Naive B cell (primary cell): ENCODE measurements around the gene SNTG2. TPM values are rescaled to one million over a fixed set of nuclear protein-coding genes. Genes with fewer than 3 reads are reported as not detected.

ENCODE experiments used
- ATAC-seq, 2 donors: fragments of 150-1000 bp; cut with Tn5 transposase; 2 replicates each; pipeline ENCODE4 v1.10.0; 2021; ENCODE audit warnings: low read depth in 2 of 2, mild to moderate bottlenecking in 2 of 2, moderate library complexity in 2 of 2
- DNase-seq: peaks from one replicate; pipeline ENCODE4 v3.0.0; 2022
- H3K27ac Mint-ChIP-seq, 6 donors: one replicate each; pipeline ENCODE4 v1.8.0; 2020 to 2022; ENCODE audit warnings: mild to moderate bottlenecking in 6 of 6, mixed read lengths in 6 of 6, moderate library complexity in 5 of 6, inconsistent platforms in 2 of 6
- H3K27me3 Mint-ChIP-seq, 3 donors: one replicate each; pipeline ENCODE4 v1.8.0; 2021 to 2022; ENCODE audit warnings: mixed read lengths in 3 of 3, mild to moderate bottlenecking in 1 of 3
- H3K36me3 Mint-ChIP-seq, 2 donors: one replicate each; pipeline ENCODE4 v1.8.0; 2020 to 2022; ENCODE audit warnings: mixed read lengths in 2 of 2, inconsistent platforms in 1 of 2, mild to moderate bottlenecking in 1 of 2
- H3K4me1 Mint-ChIP-seq, 3 donors: one replicate each; pipeline ENCODE4 v1.8.0; 2020 to 2022; ENCODE audit warnings: mixed read lengths in 3 of 3, inconsistent platforms in 1 of 3, mild to moderate bottlenecking in 1 of 3, moderate library complexity in 1 of 3
- H3K4me3 Mint-ChIP-seq, 8 donors: one replicate each; pipeline ENCODE4 v1.8.0; 2020 to 2022; ENCODE audit warnings: mild to moderate bottlenecking in 8 of 8, mixed read lengths in 8 of 8, moderate library complexity in 8 of 8, inconsistent platforms in 2 of 8
- H3K9me3 Mint-ChIP-seq, 7 donors: one replicate each; pipeline ENCODE4 v1.8.0; 2020 to 2022; ENCODE audit warnings: mixed read lengths in 7 of 7, mild to moderate bottlenecking in 5 of 7, inconsistent platforms in 2 of 7, moderate library complexity in 1 of 7
- polyA plus RNA-seq, 6 donors: library from polyadenylated mRNA; unstranded; fragments of 300-500 nt; fragmentation: Illumina TruSeq; gene quantifications; one replicate each; pipeline ENCODE4 v1.2.3, GENCODE V29; 2021; ENCODE audit warnings: low read depth in 6 of 6

Gene SNTG2
- polyA plus RNA-seq, 6 donors from 2014 or later: 1.8 to 9.2 (median 4.1) TPM

DNA sequence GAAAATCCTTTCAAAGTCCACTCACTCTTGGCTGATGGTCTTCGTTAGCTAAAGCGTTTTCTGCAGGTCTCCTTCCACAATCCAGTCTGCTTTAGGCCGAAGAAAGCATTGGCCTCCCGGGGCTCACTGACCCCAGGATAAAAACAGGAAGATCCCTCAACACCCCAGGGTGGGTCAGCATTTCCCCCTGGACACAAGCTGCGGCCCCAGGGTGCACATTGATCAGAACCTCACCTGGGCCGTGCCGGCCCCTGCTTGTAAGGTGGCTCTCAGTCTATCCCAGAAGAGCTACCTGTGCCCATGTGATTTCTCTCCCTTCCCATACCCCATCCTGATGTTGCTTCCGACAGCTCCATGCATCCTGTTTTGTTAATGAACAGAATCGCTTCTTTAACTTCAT is 349.6 kb downstream of the SNTG2 start:
- Mint-ChIP-seq H3K9me3 (no peaks in the 10 kb centered on the region), H3K36me3 (no peaks in the 10 kb centered on the region), H3K4me1 (peaks cover 14 to 31% (median 23%) of the 10 kb centered on the region in 3 donors), H3K4me3 (no peak overlapping the region), H3K27ac (peak overlapping the region in 1 of 6 donors; percentile 8), H3K27me3 (peaks cover 0 to 12% (median 8%) of the 10 kb centered on the region in 3 donors)
- no peak for DNase-seq
- ATAC-seq: no peak

DNA sequence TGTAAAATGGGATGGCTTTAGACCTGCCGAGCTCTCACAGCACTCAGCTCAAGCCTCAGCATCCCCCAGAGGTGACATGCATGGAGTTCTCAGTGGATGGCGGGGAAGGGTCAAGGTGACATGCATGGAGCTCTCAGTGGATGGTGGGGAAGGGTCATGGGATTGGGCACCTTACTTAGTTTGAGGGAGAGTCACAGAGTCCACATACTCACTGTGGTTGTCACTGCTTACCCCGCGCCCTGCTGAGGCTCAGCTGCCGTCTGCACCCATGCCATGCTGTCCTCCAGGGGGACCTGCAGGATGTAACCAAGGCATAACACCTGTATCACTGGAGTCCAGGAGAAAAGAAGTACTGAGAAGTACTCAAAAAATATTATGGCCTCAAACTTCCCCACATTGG is 350.4 kb downstream of the SNTG2 start:
- Mint-ChIP-seq H3K27me3 (peaks cover 0 to 12% (median 8%) of the 10 kb centered on the region in 3 donors), H3K27ac (no peak overlapping the region), H3K4me3 (peak overlapping the region in 1 of 8 donors; percentile 16), H3K36me3 (no peaks in the 10 kb centered on the region), H3K4me1 (peaks cover 14 to 39% (median 25%) of the 10 kb centered on the region in 3 donors), H3K9me3 (no peaks in the 10 kb centered on the region)
- DNase-seq (no peak), ATAC-seq (no peak)

GRCh38 chr2:1305342-1306013 is 354.8 kb downstream of the SNTG2 start:
- Mint-ChIP-seq H3K36me3 (no peaks in the 10 kb centered on the region), H3K4me3 (no peak overlapping the region), H3K27me3 (peaks cover 0 to 10% (median 3%) of the 10 kb centered on the region in 3 donors), H3K27ac (no peak overlapping the region), H3K4me1 (peaks cover 26 to 53% (median 39%) of the 10 kb centered on the region in 3 donors), H3K9me3 (peaks cover 0 to 3% (median 0%) of the 10 kb centered on the region in 7 donors)
- ATAC-seq (no peak), DNase-seq (no peak)

DNA sequence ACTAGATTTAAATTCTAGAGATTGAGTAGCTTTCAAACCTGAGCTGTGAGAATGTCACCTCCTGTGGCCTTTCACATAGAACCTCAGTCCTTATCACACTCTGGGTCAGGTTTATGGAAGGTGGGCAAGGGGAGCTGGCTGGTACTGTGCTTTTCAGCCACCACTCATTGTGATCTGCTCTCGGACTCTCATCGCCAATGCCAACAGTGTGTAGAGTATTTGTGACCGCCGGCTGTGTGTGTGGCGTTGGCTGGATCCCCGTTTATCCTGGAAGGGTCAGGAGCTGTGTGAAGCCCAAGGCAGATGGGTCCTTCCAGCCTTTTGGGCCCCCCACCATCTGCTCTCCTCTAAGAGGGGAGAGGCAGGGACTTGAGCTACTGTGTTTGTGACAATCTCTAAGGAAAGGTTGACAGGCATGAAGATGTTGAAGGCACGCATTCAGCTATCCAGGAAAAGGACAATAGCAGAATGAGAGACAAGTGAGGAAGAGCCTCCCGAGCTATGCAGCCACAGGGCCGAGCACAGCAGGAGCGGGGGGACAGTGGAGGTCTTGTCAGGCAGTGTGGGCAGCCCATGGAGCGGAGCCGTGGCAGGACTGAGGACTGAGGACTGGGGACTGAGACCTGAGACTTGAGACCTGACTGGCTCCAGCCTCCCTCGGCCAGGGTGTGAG is 355.5 kb downstream of the SNTG2 start:
- DNase-seq: no peak
- Mint-ChIP-seq H3K9me3 (peaks cover 0 to 3% (median 0%) of the 10 kb centered on the region in 7 donors), H3K27me3 (peaks cover 0 to 10% (median 3%) of the 10 kb centered on the region in 3 donors), H3K4me3 (no peak overlapping the region), H3K4me1 (peaks cover 26 to 53% (median 39%) of the 10 kb centered on the region in 3 donors), H3K36me3 (no peaks in the 10 kb centered on the region), H3K27ac (peak overlapping the region in 3 of 6 donors; percentile 44 to 91 (median 87))
- no peak for ATAC-seq

- peaks cover 0 to 3% (median 0%) of the 10 kb centered on the region in 7 donors for H3K9me3 Mint-ChIP-seq
- peaks cover 0 to 10% (median 3%) of the 10 kb centered on the region in 3 donors for H3K27me3 Mint-ChIP-seq
- peak overlapping the region in 5 of 6 donors; percentile 1 to 91 (median 84) for H3K27ac Mint-ChIP-seq
- H3K36me3 Mint-ChIP-seq: no peaks in the 10 kb centered on the region
- H3K4me3 Mint-ChIP-seq: no peak overlapping the region
- H3K4me1 Mint-ChIP-seq: peaks cover 26 to 48% (median 39%) of the 10 kb centered on the region in 3 donors
- ATAC-seq: no peak
- DNase-seq: no peak
Observed at GRCh38 chr2:1306687-1307516, 356.3 kb downstream of the SNTG2 start.

DNA sequence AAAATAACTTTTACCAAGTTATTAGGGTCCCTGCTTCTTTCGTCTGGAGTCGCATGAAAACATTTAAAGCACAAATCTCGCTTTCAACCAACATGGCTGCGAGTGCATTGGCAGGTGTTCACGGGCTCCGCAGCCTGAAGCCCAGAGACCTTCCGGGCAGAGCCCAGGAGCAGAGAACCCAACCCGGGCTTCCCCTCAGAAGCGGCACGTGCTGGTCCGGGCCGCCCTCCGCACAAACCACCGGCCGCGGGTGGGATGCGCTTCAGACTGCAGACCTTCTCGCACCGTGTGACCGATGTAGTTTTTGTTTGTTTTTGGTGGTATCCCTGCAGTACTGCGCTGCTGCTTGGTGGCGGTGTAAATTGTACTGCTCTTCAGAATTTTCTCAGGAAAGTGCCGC is 357.0 kb downstream of the SNTG2 start:
- no peak overlapping the region for H3K4me3 Mint-ChIP-seq
- peaks cover 24 to 40% (median 36%) of the 10 kb centered on the region in 3 donors for H3K4me1 Mint-ChIP-seq
- DNase-seq (no peak), ATAC-seq (no peak)
- no peaks in the 10 kb centered on the region for H3K36me3 Mint-ChIP-seq
- peaks cover 0 to 3% (median 0%) of the 10 kb centered on the region in 7 donors for H3K9me3 Mint-ChIP-seq
- H3K27me3 Mint-ChIP-seq: peaks cover 3 to 10% (median 5%) of the 10 kb centered on the region in 3 donors
- no peak overlapping the region for H3K27ac Mint-ChIP-seq

GRCh38 chr2:1308678-1309077 is 358.0 kb downstream of the SNTG2 start:
- Mint-ChIP-seq H3K9me3 (peaks cover 0 to 3% (median 0%) of the 10 kb centered on the region in 7 donors), H3K36me3 (no peaks in the 10 kb centered on the region), H3K27me3 (peaks cover 3 to 10% (median 5%) of the 10 kb centered on the region in 3 donors), H3K27ac (peak overlapping the region in 2 of 6 donors; percentile 33 to 52), H3K4me1 (peaks cover 15 to 30% (median 28%) of the 10 kb centered on the region in 3 donors), H3K4me3 (no peak overlapping the region)
- ATAC-seq: no peak
- DNase-seq: no peak

DNA sequence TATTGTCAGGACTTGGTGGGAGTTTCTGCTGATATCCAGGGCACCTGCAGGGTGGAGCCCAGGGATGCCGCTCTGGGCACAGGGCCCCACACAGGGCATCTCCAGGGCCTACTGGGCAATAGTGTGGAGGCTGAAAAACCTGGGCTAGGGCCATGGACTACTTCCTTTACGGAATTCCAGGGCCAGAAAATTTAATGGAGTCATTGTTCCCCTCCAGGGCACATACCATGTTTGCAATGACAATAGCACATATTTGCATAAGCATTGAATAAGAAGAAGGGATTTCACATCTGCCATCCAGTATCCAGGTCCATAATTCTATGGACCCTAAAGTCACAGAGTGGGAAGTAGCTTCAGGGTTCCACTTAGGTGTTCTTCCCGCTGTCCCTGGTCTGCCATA is 358.9 kb downstream of the SNTG2 start:
- no peak overlapping the region for H3K27ac Mint-ChIP-seq
- H3K4me1 Mint-ChIP-seq: peaks cover 14 to 24% (median 21%) of the 10 kb centered on the region in 3 donors
- peaks cover 0 to 3% of the 10 kb centered on the region in 2 donors for H3K36me3 Mint-ChIP-seq
- H3K9me3 Mint-ChIP-seq: peaks cover 0 to 3% (median 0%) of the 10 kb centered on the region in 7 donors
- H3K27me3 Mint-ChIP-seq: peaks cover 3 to 14% (median 10%) of the 10 kb centered on the region in 3 donors
- no peak overlapping the region for H3K4me3 Mint-ChIP-seq
- ATAC-seq: no peak
- DNase-seq: no peak

GRCh38 chr2:1310202-1310601 is 359.6 kb downstream of the SNTG2 start:
- Mint-ChIP-seq H3K36me3 (peaks cover 0 to 9% of the 10 kb centered on the region in 2 donors), H3K27me3 (peaks cover 3 to 20% (median 15%) of the 10 kb centered on the region in 3 donors), H3K4me3 (no peak overlapping the region), H3K9me3 (peaks cover 0 to 3% (median 0%) of the 10 kb centered on the region in 7 donors), H3K4me1 (peaks cover 14 to 23% (median 21%) of the 10 kb centered on the region in 3 donors), H3K27ac (peak overlapping the region in 1 of 6 donors; percentile 33)
- ATAC-seq (no peak), DNase-seq (no peak)

DNA sequence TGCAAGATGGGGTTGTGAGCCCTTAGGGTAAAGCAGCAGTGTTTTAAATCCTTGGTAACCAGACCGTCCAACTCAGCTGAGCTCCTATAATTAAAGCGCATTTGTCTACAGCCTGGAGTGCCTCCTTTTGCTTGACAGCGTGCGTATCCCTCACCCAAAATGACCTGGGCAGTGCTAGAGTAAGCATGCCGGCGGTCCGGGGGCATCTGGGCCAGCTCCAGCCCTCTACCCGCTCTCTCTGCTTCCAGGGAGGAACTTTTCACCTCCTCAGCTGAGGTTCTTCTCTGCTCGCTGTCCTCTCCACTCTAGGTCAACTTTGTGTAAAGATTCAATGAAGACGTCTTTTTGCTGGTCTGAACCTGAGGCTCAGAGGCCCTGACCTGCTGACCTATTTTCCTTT is 360.2 kb downstream of the SNTG2 start:
- peaks cover 0 to 3% (median 0%) of the 10 kb centered on the region in 7 donors for H3K9me3 Mint-ChIP-seq
- peaks cover 14 to 23% (median 17%) of the 10 kb centered on the region in 3 donors for H3K4me1 Mint-ChIP-seq
- H3K36me3 Mint-ChIP-seq: peaks cover 0 to 13% of the 10 kb centered on the region in 2 donors
- DNase-seq: no peak
- H3K4me3 Mint-ChIP-seq: no peak overlapping the region
- no peak for ATAC-seq
- H3K27me3 Mint-ChIP-seq: peaks cover 6 to 25% (median 18%) of the 10 kb centered on the region in 3 donors
- peak overlapping the region in 1 of 6 donors; percentile 41 for H3K27ac Mint-ChIP-seq

GRCh38 chr2:1313240-1313924 is 362.7 kb downstream of the SNTG2 start:
- DNase-seq (no peak), ATAC-seq (no peak)
- H3K9me3 Mint-ChIP-seq: no peaks in the 10 kb centered on the region
- no peak overlapping the region for H3K4me3 Mint-ChIP-seq
- H3K27ac Mint-ChIP-seq: no peak overlapping the region
- peaks cover 4 to 24% (median 20%) of the 10 kb centered on the region in 3 donors for H3K27me3 Mint-ChIP-seq
- peaks cover 0 to 16% of the 10 kb centered on the region in 2 donors for H3K36me3 Mint-ChIP-seq
- peaks cover 2 to 10% (median 6%) of the 10 kb centered on the region in 3 donors for H3K4me1 Mint-ChIP-seq

GRCh38 chr2:1314254-1314653 is 363.6 kb downstream of the SNTG2 start:
- DNase-seq (no peak), ATAC-seq (no peak)
- no peaks in the 10 kb centered on the region for H3K9me3 Mint-ChIP-seq
- H3K4me3 Mint-ChIP-seq: no peak overlapping the region
- no peak overlapping the region for H3K27ac Mint-ChIP-seq
- peaks cover 0 to 10% (median 2%) of the 10 kb centered on the region in 3 donors for H3K4me1 Mint-ChIP-seq
- peaks cover 0 to 16% of the 10 kb centered on the region in 2 donors for H3K36me3 Mint-ChIP-seq
- H3K27me3 Mint-ChIP-seq: peaks cover 4 to 24% (median 20%) of the 10 kb centered on the region in 3 donors
